ENCODE results near the gene SLC25A23.
"Not testable (repeated sequence)": the region's sequence is repeated elsewhere in the genome, so short reads cannot be mapped to it uniquely, and the experiment has no call there.

The SLC25A23 gene

DNA sequence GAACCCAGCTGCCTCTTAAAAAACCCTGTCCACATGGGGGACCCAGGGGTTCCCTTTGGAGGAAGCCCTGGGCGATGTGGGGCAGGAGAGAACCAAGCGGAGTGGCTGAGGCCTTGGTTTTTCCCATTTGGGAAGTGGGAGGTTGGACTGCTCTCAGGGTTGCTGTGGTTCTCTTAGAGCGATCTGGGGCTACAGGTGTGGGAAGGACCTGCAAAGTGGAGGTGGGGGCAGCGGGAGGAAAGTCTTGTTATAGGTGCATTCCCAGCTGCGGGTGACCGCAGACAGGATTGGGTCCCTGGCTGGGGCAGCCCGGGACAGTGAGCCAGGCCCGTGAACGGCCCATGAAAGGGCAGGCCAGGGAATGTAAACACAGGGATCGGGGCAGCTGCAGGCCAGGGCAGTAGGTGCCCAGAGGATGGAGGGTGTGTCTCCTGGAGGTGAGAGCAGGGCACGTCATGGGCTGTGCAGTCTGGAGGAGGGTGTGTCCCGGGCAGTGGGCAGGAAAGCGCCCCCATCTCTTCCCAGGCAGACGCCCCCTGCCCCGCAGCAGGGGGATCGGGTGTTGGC lies 814 bp downstream of the SLC25A23 start:
- DNase-seq (ENCODE audit: insufficient read length, low spot score): no peak
- FAIRE-seq: peak; percentile 63

DNA sequence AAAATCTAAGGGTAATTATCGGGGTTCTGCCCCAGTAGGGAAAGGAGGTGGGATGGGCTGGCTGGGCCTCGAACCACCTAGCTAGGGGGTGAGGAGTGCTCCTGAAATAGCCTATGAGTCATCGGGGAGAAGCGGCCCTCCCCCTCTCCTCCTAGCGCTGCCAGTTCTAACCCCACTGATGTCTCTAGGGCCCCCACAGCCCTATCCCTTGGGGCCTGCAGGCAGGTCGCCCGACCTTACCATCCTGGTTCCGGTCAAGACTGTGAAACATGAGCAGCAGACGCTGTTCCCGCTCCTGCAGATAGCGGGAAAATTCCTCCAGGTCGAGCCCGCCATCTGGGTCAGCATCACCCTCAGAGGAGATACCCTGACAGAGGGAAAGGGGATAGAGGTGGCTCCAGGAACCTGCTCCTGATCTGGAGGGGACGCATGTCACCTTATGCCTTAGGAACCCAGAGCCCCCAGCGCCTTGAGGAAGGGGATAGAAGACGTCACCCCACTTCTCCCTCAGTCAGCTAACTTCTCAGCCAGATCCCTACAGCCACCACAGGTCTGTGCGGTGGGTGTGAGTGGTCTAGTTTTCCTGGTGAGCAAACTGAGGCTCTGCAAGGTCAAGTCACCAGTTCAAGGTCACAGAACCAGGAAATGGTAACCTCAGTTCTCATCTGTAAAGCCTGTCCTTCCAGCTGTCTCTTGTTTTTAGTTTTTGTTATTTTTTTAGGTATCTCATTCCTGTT lies 1.5 kb downstream of the SLC25A23 start:
- DNase-seq (ENCODE audit: insufficient read length, low spot score) (peak; percentile 64), FAIRE-seq (peak; percentile 58)

DNA sequence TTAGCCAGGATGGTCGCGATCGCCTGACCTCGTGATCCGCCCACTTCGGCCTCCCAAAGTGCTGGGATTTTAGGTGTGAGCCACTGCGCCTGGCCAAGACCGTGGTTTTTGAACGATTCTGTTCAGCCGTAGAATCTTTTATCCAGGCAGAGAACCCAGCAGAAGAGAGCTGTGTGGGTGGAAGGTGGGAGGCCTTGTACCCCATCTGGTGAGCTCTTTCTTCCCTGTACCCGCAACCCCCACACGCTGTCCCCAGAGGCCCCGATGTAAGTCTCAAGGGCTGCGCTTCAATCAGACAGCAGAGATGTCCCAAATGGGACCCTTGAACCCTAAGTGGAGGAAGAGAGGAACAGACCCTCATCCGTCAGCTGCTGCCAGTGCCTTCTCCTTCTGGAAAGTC lies 3.7 kb downstream of the SLC25A23 start:
- no peak for FAIRE-seq
- no peak for DNase-seq (ENCODE audit: insufficient read length, low spot score)

DNA sequence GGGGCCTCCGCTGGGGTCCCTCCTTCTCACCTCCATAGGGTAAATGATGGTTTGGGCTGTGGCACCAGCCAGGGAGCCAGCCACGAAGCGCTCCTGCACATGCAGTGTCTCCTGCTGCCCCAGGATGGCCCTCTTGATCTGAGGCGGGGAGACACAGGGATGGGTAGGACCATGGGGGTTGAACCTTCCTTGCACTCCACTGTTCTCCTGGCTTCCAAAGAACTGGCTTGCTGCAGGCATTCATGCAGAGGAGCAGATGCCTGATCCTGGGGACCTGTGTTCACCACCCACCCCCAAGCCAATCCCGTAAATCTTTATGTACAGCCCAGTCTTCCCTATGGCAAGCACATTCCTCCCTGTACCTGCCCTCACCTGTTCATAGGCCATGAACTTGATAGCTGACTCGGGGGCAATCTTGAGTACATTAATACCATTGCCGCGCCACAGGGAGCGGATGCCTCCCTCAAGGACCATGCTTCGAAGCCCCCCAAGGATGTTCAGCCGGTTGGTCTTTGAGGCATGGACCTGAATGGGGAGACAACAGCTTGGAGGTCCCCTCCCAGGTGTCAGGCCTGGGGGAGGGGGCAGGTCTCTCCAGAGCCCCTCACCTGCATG lies 5.5 kb downstream of the SLC25A23 start:
- no peak for DNase-seq (ENCODE audit: insufficient read length, low spot score)
- no peak for FAIRE-seq

DNA sequence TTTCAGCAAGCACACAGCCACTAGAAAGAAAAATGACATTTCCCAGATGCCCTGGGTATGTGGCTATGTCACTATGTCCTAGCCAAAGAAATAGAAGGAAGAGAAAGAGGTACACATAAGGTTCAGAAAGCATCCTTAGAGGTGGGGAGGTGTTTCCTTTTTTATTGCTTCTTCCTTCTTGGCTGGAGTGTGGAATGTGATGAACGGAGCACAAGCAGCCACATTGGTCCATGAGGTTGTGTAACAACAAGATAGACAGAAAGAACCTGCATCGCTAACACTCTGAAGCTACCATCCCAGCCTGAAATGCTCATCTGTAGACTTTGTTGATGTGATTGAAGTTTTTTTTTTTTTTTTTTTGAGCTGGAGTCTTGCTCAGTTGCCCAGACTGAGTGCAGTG lies 6.7 kb downstream of the SLC25A23 start:
- FAIRE-seq: no peak

DNA sequence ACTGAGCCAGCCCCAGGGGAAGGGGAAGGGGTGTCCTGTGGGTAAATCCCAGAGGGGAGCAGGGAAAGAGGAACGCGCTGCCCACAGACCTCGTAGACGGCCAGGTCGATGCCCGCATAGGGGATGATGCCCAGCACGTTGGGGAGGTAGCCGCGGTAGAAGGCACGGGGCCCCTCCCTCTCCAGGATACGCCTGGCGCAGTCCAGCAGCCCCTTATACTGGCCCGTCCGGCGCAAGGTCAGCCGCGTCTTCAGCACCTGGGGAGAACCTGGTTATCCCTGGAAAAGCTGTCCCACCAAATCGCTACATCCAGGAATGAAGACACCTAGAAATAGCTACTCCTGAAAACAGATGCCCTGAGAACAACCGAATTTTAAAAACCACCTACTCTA lies 7.4 kb downstream of the SLC25A23 start:
- no peak for DNase-seq (ENCODE audit: insufficient read length, low spot score)
- FAIRE-seq: no peak

More for the DNA sequence above, 6.7 kb downstream of the SLC25A23 start:
- DNase-seq (ENCODE audit: insufficient read length, low spot score): no peak

DNA sequence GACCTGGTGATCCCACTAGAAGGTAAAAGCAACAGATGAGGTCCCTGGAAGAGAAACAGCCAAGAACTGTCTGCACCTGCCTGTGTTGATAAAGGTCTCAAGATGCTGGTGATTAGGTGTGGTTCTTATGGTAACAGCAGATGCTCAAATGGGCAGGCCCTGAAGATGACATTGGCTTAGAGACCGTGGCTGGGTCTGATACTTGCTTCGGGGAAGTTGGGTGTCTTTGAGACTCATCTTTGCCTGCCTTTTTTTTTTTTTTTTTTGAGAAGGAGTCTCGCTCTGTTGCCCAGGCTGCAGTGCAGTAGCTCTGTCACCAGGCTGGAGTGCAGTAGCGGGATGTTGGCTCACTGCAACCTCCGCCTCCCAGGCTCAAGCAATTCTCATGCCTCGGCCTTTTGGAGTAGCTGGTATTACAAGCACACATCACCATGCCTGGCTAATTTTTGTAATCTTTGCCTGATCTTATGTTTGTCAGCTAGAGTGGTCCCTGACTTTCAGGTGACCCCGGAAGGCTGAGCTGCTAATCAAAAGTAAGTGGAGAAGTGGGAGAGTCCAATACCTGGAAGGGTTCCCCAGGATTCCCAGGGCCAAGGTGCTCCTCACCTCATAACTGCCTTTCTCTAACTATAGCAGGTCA lies 7.9 kb downstream of the SLC25A23 start:
- DNase-seq (ENCODE audit: insufficient read length, low spot score): no peak
- no peak for FAIRE-seq

DNA sequence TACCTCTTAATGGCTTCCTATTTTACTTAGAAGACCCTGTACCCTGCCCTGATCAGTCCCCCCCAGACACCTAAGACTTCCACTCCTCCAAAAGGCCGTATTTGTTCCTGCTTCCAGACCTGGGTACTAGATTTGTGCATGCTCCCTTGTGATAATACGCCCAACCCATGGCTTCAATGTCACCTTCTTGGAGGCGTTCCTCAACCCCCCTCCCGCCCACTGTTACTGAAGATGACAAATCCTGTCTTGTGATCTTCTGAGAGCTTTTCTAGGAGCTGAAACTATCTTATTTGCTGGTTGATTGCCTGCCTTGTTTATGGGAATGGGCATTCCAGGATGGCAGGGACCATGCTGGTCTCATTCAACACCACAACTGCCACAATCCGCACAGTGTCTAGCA lies 9.4 kb downstream of the SLC25A23 start:
- FAIRE-seq (no peak), DNase-seq (ENCODE audit: insufficient read length, low spot score) (no peak)

DNA sequence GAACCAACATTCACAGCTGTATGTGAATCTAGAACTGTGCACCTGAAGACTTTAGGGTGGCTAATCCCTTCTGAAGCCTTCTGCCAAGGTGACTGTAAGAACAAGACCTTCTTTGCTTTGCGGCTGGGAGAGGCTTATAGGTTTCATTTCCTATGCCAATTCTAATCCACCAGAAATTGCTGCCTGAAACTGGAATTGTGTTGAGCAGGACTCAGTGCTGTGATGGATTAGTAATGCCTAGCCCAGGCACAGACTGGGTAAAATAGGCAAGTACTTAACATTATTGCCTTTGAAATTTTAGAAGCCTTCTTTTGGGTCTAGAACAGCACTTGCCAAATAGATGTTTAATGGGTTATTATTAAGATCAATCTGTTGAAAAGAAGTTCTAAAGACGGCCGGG lies 11.5 kb downstream of the SLC25A23 start:
- no peak for FAIRE-seq
- DNase-seq (ENCODE audit: insufficient read length, low spot score): no peak

DNA sequence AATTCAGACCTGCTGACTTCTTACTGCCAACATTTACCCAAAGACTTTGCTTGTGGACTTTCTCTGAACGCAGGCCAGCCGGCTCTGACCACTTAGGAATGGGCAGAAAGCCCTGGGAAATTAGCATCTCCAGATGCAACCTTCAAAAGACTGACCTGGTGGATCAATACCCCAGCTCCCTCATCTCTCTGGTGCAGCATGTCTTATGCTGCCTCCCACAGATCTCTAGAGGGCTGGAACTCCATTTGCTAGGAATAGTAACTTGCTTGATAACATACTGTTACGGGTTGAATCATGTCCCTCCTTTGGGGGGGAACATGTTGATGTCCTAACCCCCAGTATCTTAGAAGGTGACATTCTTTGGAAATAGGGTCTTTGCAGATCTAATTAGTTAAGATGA lies 13.1 kb downstream of the SLC25A23 start:
- FAIRE-seq (no peak), DNase-seq (ENCODE audit: insufficient read length, low spot score) (no peak)

DNA sequence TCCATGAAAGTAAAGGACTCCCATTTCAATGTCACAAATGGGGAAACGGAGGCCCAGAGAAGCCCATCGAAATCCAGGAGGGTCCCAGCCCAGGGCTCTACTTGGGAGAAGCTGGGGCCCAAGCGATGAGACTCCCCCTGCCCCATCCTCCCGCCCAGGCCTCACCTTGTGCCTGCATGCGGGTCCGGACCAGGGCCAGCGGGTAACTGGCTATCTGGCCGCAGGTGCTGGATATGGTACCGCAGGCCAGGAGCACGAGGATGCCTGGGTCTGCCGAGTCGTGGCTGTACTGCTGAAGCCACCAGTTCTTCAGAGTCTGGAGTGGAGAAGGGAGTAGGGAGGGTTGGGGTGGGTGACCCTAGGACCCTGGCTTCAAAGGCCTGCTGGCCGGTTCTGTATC lies 15.6 kb downstream of the SLC25A23 start:
- FAIRE-seq: no peak
- no peak for DNase-seq (ENCODE audit: insufficient read length, low spot score)

DNA sequence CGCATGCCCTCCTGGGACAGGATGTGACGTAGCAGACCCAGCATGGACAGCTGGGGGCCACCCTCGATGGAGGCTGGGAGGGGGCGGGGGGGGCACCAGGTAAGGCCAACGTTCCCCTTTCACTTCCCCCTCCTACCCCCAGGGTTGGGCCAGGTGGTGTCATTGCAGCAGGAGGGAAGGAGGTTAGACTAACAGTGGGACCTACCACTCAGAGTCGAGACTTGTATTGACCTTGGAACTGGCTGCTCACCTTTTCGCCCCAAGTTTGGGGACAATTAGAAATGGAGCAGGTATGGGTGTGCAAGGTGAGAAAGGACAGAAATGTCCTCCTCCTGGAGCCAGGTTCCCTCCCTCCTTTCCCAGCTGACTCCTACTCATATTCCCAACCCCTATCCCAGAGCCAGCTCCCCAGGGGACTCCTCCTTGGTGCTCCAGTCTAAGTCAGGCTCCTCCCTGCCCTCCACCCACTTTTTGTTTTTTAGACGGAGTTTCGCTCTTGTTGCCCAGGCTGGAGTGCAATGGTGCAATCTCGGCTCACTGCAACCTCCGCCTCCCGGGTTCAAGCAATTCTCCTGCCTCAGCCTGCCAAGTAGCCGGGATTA lies 17.4 kb downstream of the SLC25A23 start:
- FAIRE-seq: no peak

DNA sequence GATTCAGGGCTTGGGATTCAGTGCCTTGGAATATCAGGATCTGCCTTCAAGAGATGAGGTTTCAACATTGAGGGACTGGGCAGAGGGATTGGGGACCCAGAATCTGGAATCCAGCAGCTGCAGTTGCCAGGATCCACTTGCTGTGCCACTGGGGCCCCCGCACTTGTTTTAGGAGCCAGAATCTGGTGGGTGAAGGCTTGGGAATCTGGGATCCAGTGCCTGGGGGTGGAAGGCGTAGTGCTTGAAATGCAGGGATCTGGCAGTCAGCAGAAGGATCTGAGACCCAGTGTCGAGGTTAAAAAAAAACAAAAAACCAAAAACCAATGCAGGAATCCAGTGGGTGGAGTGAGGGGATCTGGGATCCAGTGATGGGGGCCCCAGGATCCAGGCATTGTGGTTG lies 18.7 kb downstream of the SLC25A23 start:
- no peak for DNase-seq (ENCODE audit: insufficient read length, low spot score)
- no peak for FAIRE-seq

More for the DNA sequence above, 17.4 kb downstream of the SLC25A23 start:
- no peak for DNase-seq (ENCODE audit: insufficient read length, low spot score)

DNA sequence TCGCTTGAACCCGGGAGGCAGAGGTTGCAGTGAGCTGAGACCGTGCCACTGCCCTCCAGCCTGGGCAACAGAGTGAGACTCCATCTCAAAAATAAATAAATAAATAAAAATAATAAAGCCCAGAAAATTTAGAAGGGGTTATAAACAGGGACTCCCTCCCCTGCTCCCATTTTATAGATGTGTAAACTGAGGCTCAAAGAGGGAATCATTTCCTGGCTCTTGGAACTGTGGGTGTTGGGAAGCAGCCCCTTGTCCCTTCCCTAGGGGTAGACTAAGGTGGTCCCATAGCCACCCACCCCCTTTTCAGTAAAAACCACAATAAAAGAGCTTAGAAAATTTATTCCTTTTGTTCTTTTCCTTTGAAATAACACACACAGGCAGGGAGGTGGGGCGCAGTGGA lies 19.8 kb downstream of the SLC25A23 start:
- DNase-seq (ENCODE audit: insufficient read length, low spot score): no peak
- no peak for FAIRE-seq

DNA sequence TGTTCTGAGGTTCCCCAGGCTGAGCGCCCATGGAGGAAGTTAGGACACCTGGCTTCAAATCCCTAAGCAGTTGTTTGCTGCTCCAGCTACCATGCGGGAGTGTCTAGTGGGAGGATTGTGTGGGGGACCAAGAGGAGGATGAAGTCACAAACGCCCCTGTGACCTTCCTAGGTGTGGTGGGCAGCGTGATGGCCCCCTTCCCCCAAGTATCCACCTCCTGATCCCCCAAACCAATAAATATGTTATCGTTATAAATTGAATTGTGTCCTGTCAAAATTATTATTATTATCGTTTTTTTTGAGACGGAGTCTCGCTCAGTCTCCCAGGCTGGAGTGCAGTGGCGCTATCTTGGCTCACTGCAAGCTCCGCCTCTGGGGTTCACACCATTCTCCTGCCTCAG lies 25.9 kb downstream of the SLC25A23 start, which contains the start of gene SLC25A41:
TSS of gene SLC25A41 (minus strand) at position 101 of the 400 bp plus-strand sequence. CDS start at position 31, 70 bp downstream.
- FAIRE-seq (no peak), DNase-seq (ENCODE audit: insufficient read length, low spot score) (no peak)

DNA sequence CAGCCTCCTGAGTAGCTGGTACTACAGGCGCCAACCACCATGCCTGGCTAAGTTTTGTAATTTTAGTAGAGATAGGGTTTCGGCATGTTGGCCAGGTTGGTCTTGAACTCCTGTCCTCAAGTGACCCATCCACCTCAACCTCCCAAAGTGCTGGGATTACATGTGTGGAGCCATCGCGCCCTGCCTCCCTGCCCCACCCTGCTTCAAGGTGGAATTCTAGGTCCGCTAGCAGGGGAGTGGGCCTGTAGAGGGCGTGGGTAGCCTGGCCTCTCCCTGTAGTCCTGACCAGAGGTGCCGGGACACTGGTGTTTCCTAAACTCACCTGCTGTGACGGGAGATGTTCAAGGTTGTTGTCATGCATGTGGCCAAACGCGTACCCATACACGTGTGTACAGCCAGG lies 26.4 kb downstream of the SLC25A23 start:
- FAIRE-seq: no peak
- DNase-seq (ENCODE audit: insufficient read length, low spot score): no peak

DNA sequence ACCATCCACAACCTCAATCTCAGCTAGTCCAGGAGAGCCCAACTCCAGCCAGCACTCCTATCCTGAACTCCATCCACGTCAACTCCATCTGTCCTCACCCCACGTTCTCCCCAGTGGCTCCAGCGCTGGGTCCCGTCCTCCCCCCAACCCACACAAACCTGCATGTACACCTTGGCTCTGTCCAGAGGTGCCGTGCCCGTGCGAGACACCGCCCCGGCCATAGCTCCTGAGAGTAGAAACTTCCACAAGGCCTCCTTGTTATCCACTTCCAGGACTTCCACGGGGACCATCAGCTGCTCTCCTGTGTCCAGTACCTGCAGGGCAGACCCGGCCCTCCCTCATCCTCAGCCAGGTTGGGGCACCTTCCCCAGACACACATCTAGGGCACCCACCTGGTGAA lies 27.7 kb downstream of the SLC25A23 start:
- DNase-seq (ENCODE audit: insufficient read length, low spot score): no peak
- no peak for FAIRE-seq

DNA sequence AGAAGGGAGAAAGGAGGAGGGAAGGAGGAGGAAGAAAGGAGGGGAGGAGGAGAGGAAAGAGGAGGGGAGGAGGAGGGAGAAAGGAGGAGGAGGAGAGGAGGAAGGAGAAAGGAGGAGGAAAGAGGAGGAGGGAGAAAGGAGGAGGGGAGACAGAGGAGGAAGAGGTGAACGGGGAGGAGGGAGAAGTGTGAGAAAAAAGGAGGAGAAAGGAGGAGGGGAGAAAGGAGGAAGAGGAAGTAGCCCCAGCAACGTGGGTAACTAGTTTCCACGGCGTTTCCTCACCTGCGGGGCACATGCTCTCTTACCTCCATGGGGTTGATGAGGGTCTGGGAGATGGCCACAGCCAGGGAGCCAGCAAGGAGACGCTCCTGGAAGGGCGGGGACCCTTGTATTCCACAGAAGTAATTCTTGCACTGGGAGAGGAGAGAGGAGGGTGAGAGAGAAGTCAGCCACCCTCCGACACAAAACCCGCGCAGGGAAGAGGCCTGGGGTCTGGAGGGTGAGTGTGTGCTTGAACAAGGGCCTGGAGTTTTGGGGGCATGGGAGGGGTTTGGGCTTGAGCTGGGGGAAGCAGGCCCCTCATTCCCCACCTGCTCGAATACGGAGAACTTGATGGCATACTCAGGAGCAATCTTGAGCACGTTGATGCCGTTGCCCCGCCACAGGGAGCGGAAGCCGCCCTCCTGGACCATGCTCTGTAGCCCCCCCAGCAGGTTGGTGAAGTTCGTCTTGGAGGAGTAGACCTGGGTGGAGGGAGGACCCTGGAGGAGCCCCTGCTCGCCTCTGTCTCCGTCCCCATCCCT lies 30.0 kb downstream of the SLC25A23 start:
- FAIRE-seq (no peak), DNase-seq (ENCODE audit: insufficient read length, low spot score) (no peak)

DNA sequence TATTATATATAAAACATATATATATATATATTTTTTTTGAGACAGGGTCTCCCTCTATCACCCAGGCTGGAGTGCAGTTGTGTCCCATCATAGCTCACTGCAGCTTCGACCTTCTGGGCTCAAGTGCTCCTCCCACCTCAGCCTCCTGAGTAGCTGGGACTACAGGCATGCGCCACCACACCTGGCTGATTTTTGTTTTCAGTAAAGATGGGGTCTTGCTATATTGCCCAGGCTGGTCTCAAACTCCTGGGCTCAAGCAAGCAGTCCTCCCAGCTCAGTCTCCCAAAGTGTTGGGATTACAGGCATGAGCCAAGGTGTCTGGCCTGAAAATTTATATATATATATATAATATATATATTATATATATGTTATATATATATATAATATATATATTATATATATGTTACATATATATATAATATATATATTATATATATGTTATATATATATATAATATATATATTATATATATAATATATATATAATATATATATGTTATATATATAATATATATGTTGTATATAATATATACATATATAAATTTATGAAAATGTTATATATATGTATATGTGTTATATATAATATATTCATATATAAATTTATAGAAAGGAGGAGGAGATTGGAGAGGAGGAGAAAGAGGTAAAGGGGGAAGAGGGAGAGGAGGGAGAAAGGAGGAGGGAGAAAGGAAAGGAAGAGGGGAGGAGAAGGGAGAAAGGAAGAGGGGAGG lies 30.7 kb downstream of the SLC25A23 start:
- not testable (repeated sequence) for FAIRE-seq; DNase-seq (ENCODE audit: insufficient read length, low spot score)

DNA sequence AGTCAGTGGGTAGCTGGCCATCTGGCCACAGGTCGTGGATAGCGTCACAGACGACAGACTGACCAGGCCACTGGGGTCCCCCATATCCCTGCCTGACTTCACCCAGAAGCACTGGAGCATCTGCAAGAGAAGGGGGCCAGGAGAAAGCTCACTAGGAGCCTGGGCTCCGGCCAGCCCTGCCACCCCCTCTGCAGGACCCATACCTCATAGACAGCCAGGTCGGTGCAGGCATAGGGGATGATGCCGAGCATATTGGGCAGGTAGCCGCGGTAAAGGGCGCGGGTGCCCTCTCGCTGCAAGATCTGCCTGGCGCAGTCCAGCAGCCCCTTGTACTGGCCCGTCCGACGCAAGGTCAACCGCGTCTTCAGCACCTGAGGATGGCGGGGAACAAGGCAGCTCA lies 32.5 kb downstream of the SLC25A23 start:
- FAIRE-seq: no peak
- no peak for DNase-seq (ENCODE audit: insufficient read length, low spot score)

Data from GM19239 (cell line).